HG02798 (cell line): Measurements from ENCODE around the gene PDE8A.

ENCODE experiments used
- ATAC-seq: cut with Tn5 transposase; IDR thresholded peaks from one replicate; pipeline ENCODE4 v1.9.1; 2021; ENCODE audit warnings: mild to moderate bottlenecking; ENCODE audit not compliant: unreplicated experiment, poor library complexity

PDE8A gene

DNA sequence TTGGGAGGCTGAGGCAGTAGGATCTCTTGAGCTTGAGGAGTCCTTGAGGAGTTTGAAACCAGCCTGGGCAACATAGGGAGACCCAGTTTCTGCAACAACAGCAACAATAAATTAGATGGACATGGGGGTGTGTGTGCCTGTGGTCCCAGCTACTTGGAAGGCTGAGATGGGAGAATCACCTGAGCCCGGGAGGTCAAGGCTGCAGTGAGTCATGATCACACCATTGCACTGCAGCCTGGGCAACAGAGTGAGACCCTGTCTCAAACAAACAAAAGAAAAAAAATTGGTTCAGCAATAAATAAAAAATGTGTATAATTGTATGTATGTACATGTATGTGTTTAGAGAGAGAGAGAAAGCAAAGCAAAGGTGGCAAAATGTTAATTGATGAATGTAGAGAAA, 83.1 kb downstream of the PDE8A start:
- no peak for ATAC-seq

DNA sequence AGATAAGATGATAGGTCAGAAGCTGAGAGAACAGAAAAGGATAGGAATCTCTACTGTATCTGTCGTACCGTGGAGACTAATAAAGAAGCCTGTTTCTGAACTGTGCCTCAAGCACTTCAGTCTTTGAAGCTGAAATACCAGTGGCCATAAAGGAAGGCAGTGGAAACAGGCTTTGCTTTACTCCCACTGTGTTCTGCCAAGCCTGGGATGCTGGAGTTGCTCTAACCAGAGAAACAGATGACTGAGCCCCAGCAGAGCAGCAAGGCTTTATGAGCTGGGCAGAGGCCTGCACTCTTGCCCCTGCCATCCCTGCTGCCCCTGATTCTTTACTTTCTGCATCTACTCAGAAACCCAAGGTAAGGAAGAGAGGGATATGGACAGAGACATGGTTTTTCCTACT, 89.4 kb downstream of the PDE8A start:
- ATAC-seq: no peak

DNA sequence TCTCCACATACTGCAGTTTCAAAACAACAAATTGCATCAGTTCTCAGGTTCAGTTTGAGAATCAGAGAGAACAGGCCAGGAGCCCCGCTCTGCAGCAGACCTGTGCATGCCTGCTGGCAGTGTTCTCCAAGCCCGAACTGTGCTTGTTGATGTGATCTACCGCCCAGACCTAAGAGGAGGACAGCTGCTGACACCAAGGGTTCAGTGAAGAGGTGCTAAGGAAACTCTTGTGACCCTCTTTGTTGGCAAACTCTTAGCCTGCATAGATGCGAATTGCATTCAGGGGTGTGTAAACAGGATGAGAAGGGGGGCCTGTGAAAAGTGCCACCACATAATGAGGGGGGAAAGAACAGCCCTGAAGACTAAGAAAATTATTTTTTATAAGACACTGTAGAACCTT, 89.8 kb downstream of the PDE8A start:
- ATAC-seq: no peak

DNA sequence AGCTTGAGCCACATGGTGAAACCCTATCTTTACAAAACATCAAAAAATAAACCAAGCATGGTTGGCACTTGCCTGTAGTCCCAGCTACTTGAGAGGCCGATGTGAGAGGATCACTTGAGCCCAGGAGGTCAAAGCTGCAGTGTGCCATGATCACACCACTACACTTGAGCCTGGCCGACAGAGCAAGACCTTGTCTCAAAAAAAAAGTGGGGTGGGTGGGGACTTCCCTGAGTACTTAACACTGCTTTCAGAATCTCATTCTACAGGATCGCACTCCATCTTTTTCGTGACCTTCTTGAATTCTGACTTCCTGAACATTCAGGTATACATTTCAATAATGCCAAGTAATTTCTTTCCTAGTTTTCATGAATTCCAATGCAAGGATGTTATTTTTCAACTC, 91.3 kb downstream of the PDE8A start:
- ATAC-seq: no peak

DNA sequence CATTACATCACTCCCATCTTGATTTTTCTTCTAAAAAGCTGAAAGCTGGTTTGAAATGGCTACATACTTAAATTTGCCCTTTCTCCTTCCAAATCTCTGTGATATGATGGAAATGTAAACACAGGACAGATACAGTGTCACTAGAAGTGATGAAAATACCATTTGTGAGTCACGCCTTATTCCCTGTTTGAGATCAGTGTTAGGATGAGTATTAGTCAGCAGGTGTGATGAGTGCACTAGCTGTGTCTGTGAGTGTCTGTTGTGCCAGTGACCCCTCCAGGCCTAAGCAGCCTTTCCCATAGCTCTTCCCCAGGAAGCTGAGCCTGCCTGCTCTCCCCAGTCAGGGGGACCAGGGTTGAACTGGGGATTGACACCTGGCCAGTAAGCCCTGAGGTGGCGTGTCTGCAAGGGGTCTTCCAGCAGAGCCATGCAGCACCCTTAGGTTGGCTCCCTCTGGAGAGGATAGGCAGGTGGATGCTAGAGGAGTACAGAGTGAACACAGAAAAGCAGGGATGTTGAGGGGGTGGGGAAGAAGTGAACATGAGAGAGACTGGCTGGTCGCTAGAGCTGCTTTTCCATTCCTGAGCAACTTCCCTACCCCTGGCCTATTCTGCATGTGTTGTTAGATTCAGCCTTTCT, 92.0 kb downstream of the PDE8A start:
- ATAC-seq: peak; percentile 77

DNA sequence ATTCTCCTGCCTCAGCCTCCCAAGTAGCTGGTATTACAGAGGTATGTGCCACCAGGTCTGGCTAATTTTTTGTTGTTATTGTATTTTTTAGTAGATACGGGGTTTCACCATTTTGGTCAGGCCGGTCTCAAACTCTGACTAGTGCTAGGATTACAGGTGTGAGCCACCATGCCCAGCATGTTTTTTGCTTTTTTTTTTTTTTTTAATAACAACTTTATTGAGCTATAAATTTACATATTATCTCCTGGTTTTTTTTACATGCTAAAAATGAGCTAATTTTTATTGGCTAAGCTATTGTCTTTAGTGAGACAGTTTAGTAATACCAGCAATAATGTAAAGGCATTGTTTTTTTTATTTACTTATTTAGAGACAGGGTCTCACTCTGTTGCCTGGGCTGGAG, 105.2 kb downstream of the PDE8A start:
- ATAC-seq: no peak

DNA sequence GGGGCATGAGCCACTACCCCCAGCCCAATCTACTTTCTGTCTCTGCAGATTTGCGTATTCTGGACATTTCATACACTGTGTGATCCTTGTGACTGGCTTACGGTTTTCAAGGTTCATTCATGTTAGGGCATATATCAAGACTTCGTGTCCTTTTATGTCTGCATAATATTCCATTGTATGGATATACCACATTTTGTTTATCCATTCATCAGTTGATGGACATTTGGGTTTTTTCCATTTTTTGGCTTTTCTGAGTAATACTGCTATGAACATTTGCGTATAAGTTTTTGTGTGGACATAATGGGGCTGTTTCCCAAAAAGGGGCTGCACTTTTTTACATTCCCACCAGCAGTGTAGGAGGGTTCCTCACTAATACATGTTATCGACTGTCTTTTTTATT, 106.6 kb downstream of the PDE8A start:
- ATAC-seq: no peak

DNA sequence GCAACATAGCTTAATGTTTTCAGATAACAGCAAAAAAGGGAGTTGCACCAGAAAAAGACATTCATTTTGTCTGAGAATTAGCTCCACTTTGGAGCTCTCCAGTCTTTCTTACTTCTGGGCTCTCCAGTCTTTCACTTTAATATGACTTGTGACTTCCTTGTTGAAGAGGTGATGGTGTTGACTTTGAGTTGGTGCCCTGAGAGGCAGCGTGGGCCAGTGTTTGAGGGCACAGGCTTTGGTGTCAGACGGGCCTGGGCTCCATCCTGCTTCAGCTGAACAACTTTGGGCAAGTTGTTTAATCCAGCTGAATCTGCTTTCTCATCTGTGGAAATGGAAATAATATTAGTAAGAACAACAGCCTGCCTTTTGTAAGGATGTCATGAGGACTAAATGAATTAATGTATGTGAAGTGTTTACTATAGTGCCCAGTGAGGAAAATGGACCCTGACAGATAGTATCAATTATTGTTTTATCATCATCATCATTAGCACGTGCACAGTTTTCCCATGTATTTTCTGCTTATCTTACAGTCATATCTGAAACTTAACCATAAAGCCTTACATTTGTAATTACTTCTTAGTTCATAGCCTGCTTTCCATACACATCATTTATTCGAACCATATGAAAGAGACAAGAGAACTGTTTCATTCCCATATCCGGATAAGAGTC, 108.4 kb downstream of the PDE8A start:
- no peak for ATAC-seq

DNA sequence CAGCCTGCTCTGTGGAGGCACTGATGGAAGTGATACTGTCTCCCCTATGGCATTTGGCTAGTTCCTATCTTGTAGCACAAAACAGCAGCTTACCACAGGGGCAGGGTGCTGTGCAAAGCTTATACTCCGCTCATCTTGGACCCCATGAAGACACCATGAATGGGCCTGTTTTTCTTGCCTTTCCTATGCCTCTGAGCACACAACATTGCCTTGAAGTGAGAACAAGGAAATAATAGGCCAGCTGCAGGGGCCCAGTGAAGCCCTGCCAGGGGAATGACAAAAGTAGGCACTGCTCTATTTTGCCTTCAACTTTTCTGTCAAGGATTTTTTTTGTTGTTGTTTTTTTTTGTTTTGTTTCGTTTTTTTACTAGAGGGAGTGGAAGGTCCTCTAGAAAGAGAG, 110.3 kb downstream of the PDE8A start:
- no peak for ATAC-seq

DNA sequence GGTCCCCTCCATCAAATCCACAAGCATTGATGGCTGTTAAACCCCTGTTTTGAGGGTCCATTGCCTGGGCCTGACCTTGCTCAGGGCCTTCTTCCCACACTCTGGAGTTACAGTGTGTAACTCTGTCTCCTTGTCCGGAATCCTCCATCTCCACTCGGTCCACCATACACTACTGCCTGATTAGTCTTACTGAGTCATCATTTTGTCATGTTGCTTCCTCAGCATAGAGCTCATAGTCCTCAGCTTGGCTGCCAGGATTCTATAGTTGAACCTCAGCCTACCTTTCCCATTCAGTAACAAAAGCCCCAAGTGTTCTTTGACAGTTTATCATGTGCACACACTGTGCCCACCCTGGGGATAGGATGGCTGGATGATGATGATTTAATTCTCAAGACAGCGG, 113.0 kb downstream of the PDE8A start:
- no peak for ATAC-seq

DNA sequence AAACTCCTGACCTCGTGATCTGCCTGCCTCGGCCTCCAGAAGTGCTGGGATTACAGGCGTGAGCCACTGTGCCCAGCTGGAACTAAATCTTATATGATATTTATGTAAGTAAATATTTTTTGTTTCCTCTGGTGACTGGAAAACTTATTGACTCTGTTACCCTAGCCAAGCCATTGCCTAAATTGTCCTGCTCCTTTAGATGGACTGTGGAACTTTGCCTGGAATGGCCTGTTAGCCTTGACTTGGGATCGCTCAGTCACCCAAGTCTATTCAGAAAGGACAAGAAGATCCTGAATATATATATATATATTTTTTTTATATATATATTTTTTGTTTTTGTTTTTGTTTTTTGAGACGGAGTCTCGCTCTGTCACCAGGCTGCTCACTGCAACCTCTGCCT, 113.9 kb downstream of the PDE8A start:
- ATAC-seq: no peak

DNA sequence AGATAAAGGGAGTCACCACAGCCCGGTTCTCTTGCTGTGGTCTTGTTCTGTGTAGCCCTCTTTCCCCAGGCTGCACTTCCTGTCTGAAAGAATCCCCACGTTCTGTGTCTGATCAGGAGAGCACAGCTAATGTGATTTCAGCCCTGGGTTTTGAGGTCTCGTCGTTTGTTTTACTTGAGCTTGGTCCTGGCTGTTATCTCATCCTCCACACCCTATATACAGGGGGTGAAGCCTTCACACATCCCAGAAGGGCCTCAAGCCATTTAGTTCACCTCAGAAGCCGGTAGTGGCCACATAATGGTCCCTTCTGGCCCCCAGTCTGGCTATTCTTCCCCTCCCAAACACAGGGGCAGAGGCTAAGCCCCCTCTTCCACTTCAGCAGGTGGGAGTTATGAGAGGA, 115.6 kb downstream of the PDE8A start:
- ATAC-seq: no peak

DNA sequence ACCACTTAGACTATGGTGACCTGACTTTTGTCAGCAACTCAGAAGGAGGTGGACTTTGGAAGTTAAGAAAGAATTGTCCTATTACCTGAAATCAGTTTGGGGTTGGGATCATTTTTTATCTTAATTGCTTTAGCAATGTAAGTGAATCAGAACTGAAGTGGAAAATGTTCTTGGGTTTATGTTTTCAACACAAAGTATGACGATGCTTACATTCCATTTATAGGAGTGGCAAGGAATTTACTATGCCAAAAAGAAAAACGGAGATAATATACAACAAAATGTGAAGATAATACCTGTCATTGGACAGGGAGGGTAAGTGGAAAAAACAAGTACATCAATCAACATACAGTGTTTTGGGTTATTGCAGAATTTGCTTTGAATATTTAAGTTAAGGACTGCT, 116.1 kb downstream of the PDE8A start:
- no peak for ATAC-seq

DNA sequence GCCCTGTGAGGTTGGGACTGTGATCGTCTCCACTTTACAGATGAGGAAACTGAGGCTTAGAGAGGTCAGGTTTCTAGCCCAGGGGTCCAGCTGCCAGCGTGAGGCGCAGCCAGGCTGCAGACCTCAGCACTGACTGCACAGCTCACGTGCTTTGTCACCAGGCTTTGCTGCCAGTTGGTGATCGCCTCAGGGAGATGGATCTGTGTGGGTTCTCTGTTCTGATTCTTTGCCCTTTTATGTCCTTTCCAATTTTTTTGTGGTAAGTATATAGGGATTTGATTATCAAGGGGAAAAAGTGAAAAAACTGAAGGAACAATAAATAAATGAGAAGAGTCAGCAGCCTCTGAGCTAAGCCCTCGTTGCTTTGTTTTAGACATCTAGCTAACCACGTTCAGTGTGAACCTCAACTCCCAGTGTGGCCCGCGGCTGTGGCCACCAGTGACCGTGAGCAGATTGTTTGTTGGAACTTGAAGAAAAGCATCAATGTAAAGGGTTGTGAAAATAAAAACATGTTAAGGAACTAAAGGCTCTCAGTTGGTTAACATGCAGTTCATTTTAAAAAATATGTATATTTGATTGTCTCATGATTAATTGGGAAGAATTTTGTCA, 117.6 kb downstream of the PDE8A start:
- ATAC-seq: no peak

DNA sequence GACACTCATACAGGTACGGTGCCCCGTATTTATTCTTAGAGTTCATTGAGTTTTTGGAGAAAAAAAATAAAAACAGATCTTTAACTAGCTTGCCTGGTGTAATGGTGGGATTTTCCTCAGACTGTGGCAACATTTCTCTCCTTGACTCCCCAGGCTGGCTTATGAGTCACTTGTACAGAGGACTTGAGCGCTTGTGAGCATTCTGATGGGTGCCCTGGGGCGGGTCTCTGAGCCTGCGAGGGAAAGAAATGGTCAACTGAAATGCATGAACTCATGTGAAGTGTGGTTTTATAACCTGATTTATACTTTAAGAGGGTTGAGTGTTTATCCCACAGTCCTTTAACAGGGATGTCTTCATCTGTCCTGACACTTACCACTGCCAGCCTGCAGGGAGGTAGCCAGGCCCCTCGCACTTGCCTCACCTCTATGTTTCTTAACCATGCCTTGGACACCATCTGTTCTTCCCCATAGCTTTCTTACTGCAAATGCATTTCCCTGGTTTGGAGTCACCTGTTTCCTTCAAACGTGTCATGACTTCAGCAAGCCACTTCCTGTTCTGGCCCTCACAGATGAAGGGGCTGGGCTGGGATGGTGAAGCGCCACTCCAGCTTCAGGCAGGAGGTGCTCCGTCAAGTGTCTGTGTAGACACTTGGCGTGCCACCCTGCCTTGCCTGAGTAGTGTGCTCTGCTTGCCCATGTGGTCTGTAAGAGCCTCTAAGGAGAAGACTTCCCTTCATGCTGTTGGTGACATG, 118.7 kb downstream of the PDE8A start:
- no peak for ATAC-seq

DNA sequence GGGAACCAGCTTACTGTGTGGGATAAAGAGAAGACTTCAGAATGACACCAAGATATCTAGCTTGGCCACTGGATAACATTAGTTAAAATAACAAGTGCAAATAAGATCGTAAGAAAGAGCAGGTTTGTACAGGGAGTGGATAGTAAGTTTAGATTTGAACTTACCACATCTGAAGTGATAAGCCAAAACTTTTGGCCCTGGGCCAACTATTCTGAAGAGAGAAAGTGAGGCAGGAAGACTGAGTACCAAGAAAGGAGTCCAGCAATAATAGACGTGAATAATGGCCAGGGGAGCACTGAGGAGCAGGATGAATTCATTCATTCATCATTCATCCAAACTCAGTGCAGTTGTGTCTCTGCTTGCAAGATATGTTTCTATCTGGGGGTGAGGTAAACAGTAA, 122.9 kb downstream of the PDE8A start:
- ATAC-seq: no peak

DNA sequence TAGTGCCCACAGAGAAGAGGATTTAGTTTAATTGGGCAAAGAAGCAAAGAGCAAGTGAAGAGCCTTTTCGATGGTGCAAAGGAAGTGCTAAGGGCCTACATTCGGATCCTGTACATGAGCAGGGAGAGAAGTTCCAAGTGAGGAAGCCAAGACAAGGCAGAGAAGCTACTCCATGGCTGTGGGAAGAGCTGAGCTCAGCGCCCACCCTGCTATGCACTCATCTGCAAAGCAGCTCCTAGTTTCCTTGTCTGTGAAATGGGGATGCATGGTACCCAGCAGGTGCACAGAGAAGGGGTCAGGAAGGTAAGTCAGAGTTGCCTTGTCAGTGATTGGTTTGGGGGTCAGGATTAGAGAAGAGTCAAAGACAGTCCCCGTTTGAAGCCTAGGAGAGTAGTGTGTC, 126.5 kb downstream of the PDE8A start:
- no peak for ATAC-seq

DNA sequence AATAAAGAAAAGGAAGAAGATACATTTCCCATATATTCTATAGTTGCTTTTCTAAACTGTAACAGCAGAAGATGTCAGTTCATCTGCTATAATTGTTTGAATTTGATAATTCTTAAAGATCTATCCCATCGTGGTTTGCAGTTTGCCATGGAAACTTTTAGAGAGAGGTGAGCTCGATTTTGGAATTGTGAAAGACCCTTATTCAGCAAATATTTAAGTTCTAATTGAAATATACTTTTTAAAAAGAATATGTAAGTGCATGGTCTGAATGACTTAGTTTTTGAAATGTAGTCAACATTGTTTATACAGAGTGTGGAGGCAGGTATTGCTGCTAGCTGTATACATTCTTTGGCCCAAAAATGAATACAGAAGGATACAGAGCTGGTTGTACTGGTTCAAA, 127.7 kb downstream of the PDE8A start:
- ATAC-seq: no peak

DNA sequence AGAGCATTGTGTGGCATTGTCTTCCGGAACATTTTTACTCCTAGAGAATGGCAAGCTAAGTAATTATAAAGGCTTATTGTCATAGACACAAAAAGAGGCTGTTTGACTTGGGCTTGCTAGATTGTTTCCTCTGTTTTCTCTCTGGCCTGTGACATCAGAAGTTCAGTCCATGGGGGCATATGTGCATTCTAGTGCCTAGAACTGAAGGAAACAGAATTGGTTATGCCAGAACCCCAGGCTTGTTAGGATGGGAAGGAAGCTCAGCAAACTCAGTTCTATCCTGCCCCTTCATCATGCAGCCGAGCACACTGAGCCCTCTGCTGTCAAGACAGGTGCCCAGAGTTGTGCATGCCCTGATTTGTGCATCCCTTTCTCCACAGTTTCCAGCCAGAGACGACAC, 131.3 kb downstream of the PDE8A start:
- ATAC-seq: no peak

DNA sequence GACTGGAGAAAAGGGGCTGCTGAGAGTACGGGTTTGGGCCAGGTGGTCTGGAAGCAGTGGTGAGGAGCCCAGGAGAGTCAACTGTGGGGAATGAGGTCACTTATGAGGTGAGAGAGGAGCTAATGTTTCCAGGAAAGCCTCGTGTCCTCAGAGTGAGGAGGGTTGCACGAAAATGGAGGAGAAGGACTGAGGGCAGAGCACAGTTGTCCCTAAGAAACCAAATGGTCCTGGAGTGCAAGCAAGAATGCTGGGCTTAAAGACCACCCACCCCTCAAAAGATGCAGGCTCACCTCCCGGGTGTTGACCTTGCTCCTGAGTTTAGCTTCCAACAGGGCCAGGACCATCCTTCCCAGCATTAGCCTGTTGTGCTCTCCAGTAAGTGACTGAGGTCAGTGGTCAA, 133.2 kb downstream of the PDE8A start:
- no peak for ATAC-seq

DNA sequence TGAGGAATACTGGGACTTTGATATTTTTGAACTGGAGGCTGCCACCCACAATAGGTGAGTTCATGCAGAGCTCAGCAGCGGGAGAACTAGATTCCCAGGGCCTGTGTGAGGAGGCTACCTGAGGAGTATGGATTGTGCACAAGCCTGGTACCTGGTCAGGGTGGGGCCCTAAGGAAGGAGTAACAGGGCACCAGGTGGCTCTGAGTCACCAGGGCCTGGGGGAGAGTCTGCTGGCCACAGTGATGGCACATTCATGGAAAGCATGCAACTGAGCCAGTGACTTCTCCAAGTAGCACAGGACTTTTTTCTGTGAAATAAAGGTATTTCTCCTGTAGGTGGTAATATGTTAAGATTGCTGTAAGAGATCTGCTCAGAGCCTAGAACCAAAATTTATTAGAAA, 134.4 kb downstream of the PDE8A start:
- no peak for ATAC-seq
